HCT116 (cell line): ENCODE data around the gene KLF16. TPM values are rescaled to one million over a fixed set of nuclear protein-coding genes. Genes with fewer than 3 reads are reported as not detected.

Experiments used
- ATAC-seq: fragments of 200-7000 bp; cut with Tn5 transposase; 2 replicates; pipeline ENCODE4 v1.9.1; 2020; ENCODE audit warnings: mild to moderate bottlenecking, moderate library complexity
- BruUV-seq: library from RNA; stranded (reverse); fragments of 400-500 nt; replicated peaks from 2 replicates; lab custom pipeline; 2021; lab: Mats Ljungman, UMichigan
- CTCF ChIA-PET: fragments of 300-600 bp; sonication (Branson Sonifier 250); formaldehyde crosslinking; loops from one replicate; lab custom pipeline; 2021; ENCODE audit warnings: antibody characterized with exemption; lab: Charles Lee
- POLR2A ChIA-PET: fragments of 300-600, 350-600 bp; sonication (Branson Sonifier 250); formaldehyde crosslinking; loops from one replicate; lab custom pipeline; 2021; ENCODE audit warnings: antibody characterized with exemption; lab: Charles Lee
- RAD21 ChIA-PET, 2 experiments: fragments of 300-600 bp; sonication (Branson Sonifier 250); formaldehyde crosslinking; loops; one replicate each; lab custom pipeline; 2023; ENCODE audit warnings: low total read pairs in 2 of 2; ENCODE audit not compliant: uncharacterized antibody in 2 of 2, unreplicated experiment in 2 of 2, low non-redundant PET in 1 of 2; lab: Charles Lee
- DNase-seq: peaks from one replicate; pipeline ENCODE4 v3.0.0-alpha.2; 2010; ENCODE audit warnings: low read depth, low spot score
- H2AFZ ChIP-seq: fragments of 200-600 bp; shearing (Covaris generic), sonication (generic); 2 replicates; pipeline ENCODE4 v1.6.1; 2017; ENCODE audit warnings: low read depth, mixed run types, mixed read lengths, antibody characterized with exemption, low read length; ENCODE audit not compliant: poor library complexity, severe bottlenecking
- H3K27ac ChIP-seq: 2 replicates; pipeline ENCODE4 v1.5.1; 2012; ENCODE audit warnings: low read depth, low read length
- H3K27me3 ChIP-seq: fragments of 200-600 bp; sonication (generic); 2 replicates; pipeline ENCODE4 v1.6.1; 2016; ENCODE audit warnings: mixed run types, low read length, mixed read lengths; ENCODE audit not compliant: insufficient read depth
- H3K36me3 ChIP-seq, 2 experiments: fragments of 200-500 bp in 1 of 2; fragments of 200-600 bp in 1 of 2; sonication (Bioruptor generic) in 1 of 2; sonication (generic) in 1 of 2; 2 replicates each; pipeline versions ENCODE4 v1.5.1 to v1.6.1; 2014 to 2016; ENCODE audit warnings: low read length in 2 of 2, inconsistent platforms in 1 of 2, mixed read lengths in 1 of 2, mixed run types in 1 of 2; ENCODE audit not compliant: insufficient read depth in 2 of 2, control insufficient read depth in 1 of 2
- H3K4me1 ChIP-seq, 2 experiments: fragments of 200-600 bp in 1 of 2; sonication (generic) in 1 of 2; 2 replicates each; pipeline versions ENCODE4 v1.5.1 to v1.6.1; 2012 to 2017; ENCODE audit warnings: low read length in 2 of 2, inconsistent platforms in 1 of 2, mild to moderate bottlenecking in 1 of 2, mixed read lengths in 1 of 2, mixed run types in 1 of 2, moderate library complexity in 1 of 2; ENCODE audit not compliant: insufficient read depth in 2 of 2, control insufficient read depth in 1 of 2
- H3K4me2 ChIP-seq: fragments of 200-600 bp; sonication (generic); 2 replicates; pipeline ENCODE4 v1.6.1; 2017; ENCODE audit warnings: mixed run types, low read length, mixed read lengths
- H3K4me3 ChIP-seq, 2 experiments: fragments of 200-600 bp in 1 of 2; sonication (generic) in 1 of 2; replicated peaks in 1 of 2; 2 replicates each; pipeline ENCODE4 v1.5.1; 2011 to 2016; ENCODE audit warnings: low read length in 2 of 2, control low read depth in 1 of 2, low read depth in 1 of 2, mild to moderate bottlenecking in 1 of 2, mixed read lengths in 1 of 2, mixed run types in 1 of 2
- H3K79me2 ChIP-seq: fragments of 200-600 bp; sonication (generic); 2 replicates; pipeline ENCODE4 v1.6.1; 2017; ENCODE audit warnings: mild to moderate bottlenecking, mixed run types, low read length, moderate library complexity, mixed read lengths; ENCODE audit not compliant: insufficient read depth
- H3K9ac ChIP-seq: fragments of 200-600 bp; sonication (generic); 2 replicates; pipeline ENCODE4 v1.6.1; 2016; ENCODE audit warnings: low read length, mixed read lengths
- H3K9me2 ChIP-seq: fragments of 200-600 bp; sonication (generic), shearing (Covaris generic); 2 replicates; pipeline ENCODE4 v1.6.1; 2017; ENCODE audit warnings: mixed run types, mild to moderate bottlenecking, moderate library complexity; ENCODE audit not compliant: insufficient read depth
- H3K9me3 ChIP-seq, 2 experiments: fragments of 200-500 bp in 1 of 2; fragments of 200-600 bp in 1 of 2; sonication (Bioruptor generic) in 1 of 2; sonication (generic) in 1 of 2; 2 replicates each; pipeline ENCODE4 v1.6.1; 2014 to 2017; ENCODE audit warnings: low read length in 2 of 2, mixed read lengths in 2 of 2, inconsistent platforms in 1 of 2, low read depth in 1 of 2, mild to moderate bottlenecking in 1 of 2, mixed run types in 1 of 2, moderate library complexity in 1 of 2; ENCODE audit not compliant: control insufficient read depth in 1 of 2, insufficient read depth in 1 of 2
- H4K20me1 ChIP-seq: fragments of 200-600 bp; sonication (generic), shearing (Covaris generic); 2 replicates; pipeline ENCODE4 v1.6.1; 2017; ENCODE audit warnings: mixed run types, mild to moderate bottlenecking, moderate library complexity; ENCODE audit not compliant: insufficient read depth
- CBX3 ChIP-seq: IDR thresholded peaks from 2 replicates; pipeline ENCODE4 v1.6.1; 2012; ENCODE audit warnings: low read depth
- EGR1 ChIP-seq: IDR thresholded peaks from 2 replicates; pipeline ENCODE4 v1.6.1; 2012; ENCODE audit warnings: low read depth
- ELF1 ChIP-seq: IDR thresholded peaks from 2 replicates; pipeline ENCODE4 v1.6.1; 2012; ENCODE audit warnings: low read depth, borderline replicate concordance
- SRF ChIP-seq: IDR thresholded peaks from 2 replicates; pipeline ENCODE4 v1.6.1; 2012; ENCODE audit warnings: low read depth
- TCF7L2 ChIP-seq: IDR thresholded peaks from 2 replicates; pipeline ENCODE4 v1.7.0; 2011; ENCODE audit warnings: borderline replicate concordance, inconsistent platforms; ENCODE audit not compliant: insufficient read depth, insufficient read length; ENCODE audit errors: extremely low read depth
- ZFX ChIP-seq: fragments of 450-650 bp; IDR thresholded peaks from 2 replicates; pipeline ENCODE4 v1.6.1; 2017
- intact Hi-C: fragments of 100-400 bp; cut with micrococcal nuclease; formaldehyde crosslinking; loops from 2 replicates; pipeline ENCODE4 v1.10.0; 2022
- total RNA-seq: library from RNA; stranded (reverse); gene quantifications from one replicate; pipeline ENCODE4 v1.2.1, GENCODE V29; 2021; ENCODE audit not compliant: unreplicated experiment
- TF ChIP-seq, protein P1 (sequence below): IDR thresholded peaks from 2 replicates; pipeline ENCODE4 v1.6.1; 2012; ENCODE audit warnings: low read depth
- TF ChIP-seq, protein P2 (sequence below): IDR thresholded peaks from 2 replicates; pipeline ENCODE4 v1.6.1; 2012

KLF16 gene
- total RNA-seq, 1 experiment from 2014 or later = 64.3 TPM

DNA sequence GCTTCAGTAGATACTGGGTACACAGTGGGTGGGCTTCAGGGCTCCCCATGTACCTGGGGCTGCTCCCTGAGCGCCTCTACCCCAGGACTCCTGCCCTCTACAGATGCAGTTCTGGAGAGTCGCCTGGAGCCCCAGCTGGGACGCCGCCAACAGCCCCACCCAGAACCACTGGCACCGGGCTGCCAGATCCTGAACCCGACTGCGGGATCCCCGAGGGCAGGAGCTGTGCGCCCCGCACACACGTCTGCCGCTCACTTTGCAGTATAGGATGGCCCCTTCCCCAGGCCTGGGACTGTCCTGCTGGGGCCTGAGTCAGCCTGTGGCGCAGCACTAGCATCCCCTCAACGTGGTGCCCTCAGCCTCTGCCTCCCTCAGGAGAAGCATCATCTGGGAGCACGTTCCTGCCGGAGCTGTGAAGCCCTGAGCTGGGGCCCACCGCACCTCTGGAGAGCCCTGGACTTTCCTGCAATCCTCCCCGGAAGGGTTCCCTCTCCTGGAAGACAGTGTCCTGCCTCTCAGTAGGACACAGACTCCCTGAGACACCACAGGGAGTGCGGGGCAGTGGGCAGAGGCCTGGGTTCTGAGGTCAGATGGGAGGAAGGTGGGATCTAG, 18.8 kb downstream of the KLF16 start:
- TF ChIP-seq TCF7L2 (no peak), ELF1 (no peak), ZFX (no peak), SRF (no peak), CBX3 (no peak), EGR1 (no peak)
- TF ChIP-seq, protein P1, sequence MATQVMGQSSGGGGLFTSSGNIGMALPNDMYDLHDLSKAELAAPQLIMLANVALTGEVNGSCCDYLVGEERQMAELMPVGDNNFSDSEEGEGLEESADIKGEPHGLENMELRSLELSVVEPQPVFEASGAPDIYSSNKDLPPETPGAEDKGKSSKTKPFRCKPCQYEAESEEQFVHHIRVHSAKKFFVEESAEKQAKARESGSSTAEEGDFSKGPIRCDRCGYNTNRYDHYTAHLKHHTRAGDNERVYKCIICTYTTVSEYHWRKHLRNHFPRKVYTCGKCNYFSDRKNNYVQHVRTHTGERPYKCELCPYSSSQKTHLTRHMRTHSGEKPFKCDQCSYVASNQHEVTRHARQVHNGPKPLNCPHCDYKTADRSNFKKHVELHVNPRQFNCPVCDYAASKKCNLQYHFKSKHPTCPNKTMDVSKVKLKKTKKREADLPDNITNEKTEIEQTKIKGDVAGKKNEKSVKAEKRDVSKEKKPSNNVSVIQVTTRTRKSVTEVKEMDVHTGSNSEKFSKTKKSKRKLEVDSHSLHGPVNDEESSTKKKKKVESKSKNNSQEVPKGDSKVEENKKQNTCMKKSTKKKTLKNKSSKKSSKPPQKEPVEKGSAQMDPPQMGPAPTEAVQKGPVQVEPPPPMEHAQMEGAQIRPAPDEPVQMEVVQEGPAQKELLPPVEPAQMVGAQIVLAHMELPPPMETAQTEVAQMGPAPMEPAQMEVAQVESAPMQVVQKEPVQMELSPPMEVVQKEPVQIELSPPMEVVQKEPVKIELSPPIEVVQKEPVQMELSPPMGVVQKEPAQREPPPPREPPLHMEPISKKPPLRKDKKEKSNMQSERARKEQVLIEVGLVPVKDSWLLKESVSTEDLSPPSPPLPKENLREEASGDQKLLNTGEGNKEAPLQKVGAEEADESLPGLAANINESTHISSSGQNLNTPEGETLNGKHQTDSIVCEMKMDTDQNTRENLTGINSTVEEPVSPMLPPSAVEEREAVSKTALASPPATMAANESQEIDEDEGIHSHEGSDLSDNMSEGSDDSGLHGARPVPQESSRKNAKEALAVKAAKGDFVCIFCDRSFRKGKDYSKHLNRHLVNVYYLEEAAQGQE = no peak
- TF ChIP-seq, protein P2, sequence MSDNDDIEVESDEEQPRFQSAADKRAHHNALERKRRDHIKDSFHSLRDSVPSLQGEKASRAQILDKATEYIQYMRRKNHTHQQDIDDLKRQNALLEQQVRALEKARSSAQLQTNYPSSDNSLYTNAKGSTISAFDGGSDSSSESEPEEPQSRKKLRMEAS = no peak
- ChIA-PET CTCF (no interaction called here), RAD21 (no interaction called here), POLR2A (no interaction called here)
- no peak overlapping the region; the same call in 1 of the 2 replicates for H3K27ac ChIP-seq
- H3K9ac ChIP-seq = no peak overlapping the region
- intact Hi-C loops = no loop called here
- H3K4me2 ChIP-seq = no peak overlapping the region
- no peaks in the 10 kb centered on the region for H3K9me3 ChIP-seq
- peaks cover 20 to 27% of the 10 kb centered on the region in 2 experiments for H3K4me1 ChIP-seq
- no peak overlapping the region for H3K4me3 ChIP-seq
- no peak for DNase-seq
- peaks cover 86% of the 10 kb centered on the region for H3K79me2 ChIP-seq
- BruUV-seq = no TSS peak
- H2AFZ ChIP-seq = no peak overlapping the region
- H4K20me1 ChIP-seq = peaks cover 15% of the 10 kb centered on the region; the same call in 1 of the 2 replicates
- H3K27me3 ChIP-seq = no peaks in the 10 kb centered on the region
- ATAC-seq = no peak
- no peaks in the 10 kb centered on the region for H3K9me2 ChIP-seq
- H3K36me3 ChIP-seq = peaks cover 0 to 8% of the 10 kb centered on the region in 2 experiments; a peak in 1 of 4 replicates
